NOMO-1 treated with dmso at 0.1 percent for 144 hours (cell line): Measurements from ENCODE around the gene FEZF1.

ENCODE experiments used
- DNase-seq: peaks from one replicate; lab custom pipeline; 2025; ENCODE audit not compliant: unreplicated experiment; lab: John Stamatoyannopoulos, UW

Gene FEZF1

GRCh38 chr7:122304319-122304975 lies at the start of gene FEZF1:
FEZF1 (minus strand) TSS chr7:122304750; CDS start chr7:122304437, 313 bp downstream.
- DNase-seq: no peak

GRCh38 chr7:122352454-122352853 lies 47.9 kb upstream of the FEZF1 start:
- no peak for DNase-seq

- no peak for DNase-seq
Observed at GRCh38 chr7:122350701-122351100, 46.2 kb upstream of the FEZF1 start.

- no peak for DNase-seq
Observed at GRCh38 chr7:122344303-122344620, 39.7 kb upstream of the FEZF1 start.

DNA sequence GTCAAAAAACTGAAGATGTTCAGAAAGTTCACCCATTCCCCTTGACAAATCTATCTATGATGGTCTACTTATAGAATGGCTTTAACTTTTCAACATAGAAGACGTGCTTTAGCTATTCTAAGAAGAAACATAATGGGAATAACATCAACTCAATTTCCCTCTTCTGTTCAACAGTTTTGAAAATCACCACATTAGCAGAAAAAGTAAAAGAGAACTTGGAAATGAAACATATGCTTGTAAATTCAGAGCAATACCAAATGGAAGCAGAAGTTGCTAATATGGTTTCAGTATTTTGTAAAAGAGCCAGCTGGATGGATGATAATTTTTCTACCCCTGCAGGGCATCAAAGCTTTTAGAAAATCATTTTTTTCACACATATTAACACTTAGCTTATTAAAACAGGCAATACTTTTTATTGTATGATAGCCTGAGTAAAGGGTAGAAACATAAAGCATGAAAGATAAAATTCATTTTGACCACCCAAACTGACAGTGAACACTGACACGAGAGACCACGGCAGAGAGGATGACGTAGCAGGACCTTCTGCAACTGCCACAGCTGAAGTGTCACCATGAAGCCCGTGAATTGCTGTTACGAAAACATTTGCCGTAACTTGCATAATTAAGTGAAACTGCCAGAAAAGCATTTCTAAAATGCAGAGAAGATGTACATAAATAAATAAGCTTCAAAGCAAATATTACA lies 39.2 kb upstream of the FEZF1 start:
- DNase-seq: no peak

GRCh38 chr7:122340427-122340826 lies 35.9 kb upstream of the FEZF1 start:
- no peak for DNase-seq

GRCh38 chr7:122339145-122339904 lies 34.8 kb upstream of the FEZF1 start:
- DNase-seq: no peak

DNA sequence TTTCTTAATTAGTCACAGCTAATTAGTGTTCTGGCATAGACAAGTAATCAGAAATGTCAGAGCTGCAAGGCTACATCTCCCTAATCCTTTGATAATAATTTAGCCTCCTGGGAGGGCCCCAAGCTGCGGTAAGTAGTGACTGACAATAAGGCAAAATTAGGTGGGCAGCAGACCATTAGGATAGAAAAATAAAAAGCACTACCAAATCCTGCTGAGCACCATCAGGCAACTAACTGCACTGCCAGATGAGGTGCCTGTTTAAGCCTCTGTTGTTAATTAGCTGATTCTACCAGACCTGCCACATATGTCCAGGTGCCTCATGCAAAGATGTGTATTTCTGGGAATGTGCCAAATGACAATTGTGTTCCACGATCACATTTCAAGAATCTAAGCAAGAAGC lies 32.5 kb upstream of the FEZF1 start:
- DNase-seq: no peak

DNA sequence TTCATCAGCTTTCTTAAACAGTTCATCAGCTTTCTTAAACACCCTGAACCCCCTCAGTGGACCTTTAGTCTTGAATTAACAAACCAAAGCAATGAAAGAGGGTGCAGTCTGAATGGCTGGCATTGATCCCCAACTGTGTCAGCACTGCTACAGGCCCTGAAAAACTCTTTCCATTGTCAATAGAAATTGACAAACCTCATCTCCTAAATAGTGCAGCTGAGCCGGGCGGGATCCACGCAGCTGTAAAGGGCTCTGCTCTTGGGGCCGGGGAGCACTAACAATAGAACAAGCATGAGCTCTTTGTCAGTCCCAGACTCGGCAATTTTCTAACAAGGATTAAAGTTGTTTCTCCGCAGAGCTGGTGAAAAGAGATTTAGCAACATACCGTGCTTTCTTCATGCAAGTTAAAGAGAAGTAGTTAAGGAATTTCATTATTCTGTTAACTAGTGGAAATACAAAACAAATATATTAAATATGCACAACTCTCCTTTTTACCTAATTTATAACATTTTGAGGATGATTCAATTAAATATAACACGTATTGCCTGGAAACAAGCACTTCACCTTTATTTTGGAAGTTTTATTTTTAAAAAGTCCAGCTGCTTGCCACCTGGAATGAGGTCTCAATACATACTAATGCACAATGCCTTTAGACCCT lies 24.7 kb upstream of the FEZF1 start:
- DNase-seq: no peak

- DNase-seq: no peak
Observed at GRCh38 chr7:122327969-122328368, 23.4 kb upstream of the FEZF1 start.

- DNase-seq: no peak
Observed at GRCh38 chr7:122316467-122317388, 12.2 kb upstream of the FEZF1 start.

- DNase-seq: no peak
Observed at GRCh38 chr7:122315507-122316466, 11.2 kb upstream of the FEZF1 start.

- DNase-seq: no peak
Observed at GRCh38 chr7:122314284-122314683, 9.7 kb upstream of the FEZF1 start.

- DNase-seq: no peak
Observed at GRCh38 chr7:122312789-122313188, 8.2 kb upstream of the FEZF1 start.

DNA sequence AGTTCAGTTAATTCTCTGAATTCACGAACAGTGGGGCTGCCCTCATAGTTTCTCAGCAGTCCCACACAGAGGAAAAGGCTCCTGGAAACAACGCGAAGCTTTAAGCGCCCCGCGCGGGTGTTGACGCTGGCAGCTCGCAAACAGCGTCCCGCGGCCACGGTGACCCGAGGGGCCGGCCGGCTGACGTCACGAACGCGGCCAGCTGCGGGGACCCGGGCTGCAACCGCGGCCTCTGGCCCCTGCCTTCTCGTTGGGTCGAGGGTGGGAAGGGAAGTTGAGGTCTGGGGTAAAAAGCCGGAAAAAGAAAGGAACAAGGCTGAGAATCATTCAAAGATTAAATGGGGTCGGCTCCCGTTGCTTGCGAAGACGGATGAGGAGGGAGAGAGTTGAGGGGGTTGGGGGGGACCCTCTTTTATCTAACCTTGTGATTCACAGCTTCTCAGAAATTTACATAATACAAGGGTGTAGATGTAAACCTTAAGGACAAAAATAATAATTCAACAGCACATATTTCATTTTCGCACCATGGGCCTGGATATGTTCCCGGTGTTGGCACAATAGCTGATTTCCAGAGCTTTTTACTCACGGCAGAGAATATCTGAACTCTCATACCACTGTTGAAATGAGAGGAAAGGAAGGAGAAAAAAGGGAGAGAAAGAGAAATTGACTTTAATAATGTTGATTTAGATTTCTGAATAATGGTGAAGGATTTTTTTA lies 7.3 kb upstream of the FEZF1 start:
- no peak for DNase-seq

GRCh38 chr7:122311050-122311700 lies 6.6 kb upstream of the FEZF1 start:
- DNase-seq: no peak

DNA sequence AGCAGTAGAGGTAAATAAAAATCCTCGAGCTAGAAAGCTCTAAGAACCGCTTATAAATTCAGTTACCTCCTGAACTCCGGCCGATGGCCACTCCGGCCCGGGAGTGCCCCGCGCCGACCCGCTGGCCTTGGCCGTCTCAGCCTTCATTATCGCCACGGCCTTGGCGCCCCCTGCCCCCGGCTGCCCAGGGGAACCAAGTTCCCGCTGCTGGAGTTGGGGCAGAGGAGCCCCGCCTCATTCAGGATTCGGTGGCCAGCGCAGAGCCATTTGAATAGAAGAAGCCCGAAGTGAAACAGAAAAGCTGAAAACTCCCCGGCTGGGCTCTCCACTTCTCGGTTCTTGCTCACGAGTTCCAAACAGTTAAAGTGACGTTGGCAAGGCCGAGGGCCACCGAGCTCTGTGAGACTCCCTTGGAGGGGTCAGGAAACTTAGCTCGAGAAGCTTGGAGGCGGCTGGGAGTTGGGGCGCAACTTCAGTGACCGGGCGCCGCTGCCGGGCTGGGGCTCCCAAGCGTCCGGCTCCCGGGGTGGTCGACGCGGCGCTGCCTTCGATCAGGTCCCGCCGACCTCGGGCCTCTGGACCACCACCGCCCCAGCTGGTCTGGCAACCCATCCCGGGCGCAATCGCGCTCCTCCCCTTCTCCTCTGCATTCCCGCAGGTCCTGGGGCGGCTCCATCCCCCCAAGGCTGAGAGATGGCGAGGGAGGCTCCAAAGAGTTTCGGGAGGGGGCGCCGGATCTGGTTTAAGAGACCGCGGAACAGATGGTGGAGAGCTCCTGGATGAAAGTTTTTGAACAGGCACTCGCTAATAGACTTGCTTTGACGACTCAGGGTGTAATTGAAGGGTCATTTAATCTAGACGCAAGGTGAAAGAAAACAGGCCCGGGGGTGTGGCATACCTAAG lies 5.8 kb upstream of the FEZF1 start:
- no peak for DNase-seq
